Measurements from ENCODE around the gene NLRP11. TPM values are rescaled to one million over a fixed set of nuclear protein-coding genes. Genes with fewer than 3 reads are reported as not detected.

Gene NLRP11
- total RNA-seq = not detected in 2 replicates

GRCh38 chr19:55831846-55832245, at the start of gene NLRP11:
NLRP11 (minus strand) TSS chr19:55831999; CDS start chr19:55818174, 13,825 bp downstream.

GRCh38 chr19:55836340-55836739, 4.5 kb upstream of the NLRP11 start, which contains the start of gene NLRP4:
NLRP4 (plus strand) TSS chr19:55836540; CDS start chr19:55852081, 15,541 bp downstream.

GRCh38 chr19:55768818-55769217, 63.0 kb downstream of the NLRP11 start, which contains the start of gene RFPL4AL1:
RFPL4AL1 (plus strand) TSS chr19:55769118; CDS start chr19:55771805, 2,687 bp downstream.

GRCh38 chr19:55758797-55759196, 73.0 kb downstream of the NLRP11 start, which contains the start of gene RFPL4A:
RFPL4A (plus strand) TSS chr19:55759097; CDS start chr19:55761801, 2,704 bp downstream.

GRCh38 chr19:55738302-55738701, 93.5 kb downstream of the NLRP11 start, which contains the start of gene NLRP9:
NLRP9 (minus strand) TSS chr19:55738402; CDS start chr19:55738374, 28 bp downstream.

Other genes with a start within 250 kb of the NLRP11 start
- gene FIZ1, start 232.5 kb downstream of the NLRP11 start, total RNA-seq = 3.1 and 6.0 TPM in 2 replicates
- gene ZNF524, start 231.7 kb downstream of the NLRP11 start, total RNA-seq = 21.8 and 29.8 TPM in 2 replicates
- 1.8 and 2.7 TPM in 2 replicates for gene ZNF865, start 226.4 kb downstream of the NLRP11 start, total RNA-seq
- 4.5 and 5.0 TPM in 2 replicates for gene ZNF784, start 207.4 kb downstream of the NLRP11 start, total RNA-seq
- 6.5 and 11.2 TPM in 2 replicates for gene ZNF580, start 191.0 kb downstream of the NLRP11 start, total RNA-seq
- 18.2 and 18.9 TPM in 2 replicates for gene ZNF581, start 188.3 kb downstream of the NLRP11 start, total RNA-seq
- gene CCDC106, start 183.8 kb downstream of the NLRP11 start, total RNA-seq = 10.7 and 11.7 TPM in 2 replicates
- gene U2AF2, start 177.0 kb downstream of the NLRP11 start, total RNA-seq = 161 and 178 TPM in 2 replicates
- 106 and 120 TPM in 2 replicates for gene EPN1, start 156.8 kb downstream of the NLRP11 start, total RNA-seq
- not detected in 2 replicates for gene NLRP9, start 93.6 kb downstream of the NLRP11 start, total RNA-seq
- 1.8 TPM in 1 of 2 replicates, not detected in the other for gene RFPL4A, start 72.9 kb downstream of the NLRP11 start, total RNA-seq
- gene RFPL4AL1, start 62.9 kb downstream of the NLRP11 start, total RNA-seq = not detected in 2 replicates
- gene NLRP4, start 4.5 kb upstream of the NLRP11 start, total RNA-seq = not detected in 2 replicates
- not detected in 2 replicates for gene NLRP13, start 100.3 kb upstream of the NLRP11 start, total RNA-seq
- not detected in 2 replicates for gene NLRP8, start 115.8 kb upstream of the NLRP11 start, total RNA-seq
- not detected in 2 replicates for gene NLRP5, start 154.8 kb upstream of the NLRP11 start, total RNA-seq